MM.1S (cell line): ENCODE results near the gene B4GALT3.
A peak's percentile ranks its signal among the peaks of the same experiment; 100 is the strongest.

ENCODE experiments used
- DNase-seq: peaks from one replicate; pipeline ENCODE4 v3.0.0-alpha.2; 2015
- H2AFZ ChIP-seq: fragments of 300-600 bp; sonication (generic); 2 replicates; pipeline ENCODE4 v1.6.0; 2016; ENCODE audit warnings: antibody characterized with exemption, low read length
- H3F3A ChIP-seq: fragments of 300-600 bp; sonication (generic); 2 replicates; pipeline ENCODE4 v1.6.1; 2016; ENCODE audit warnings: mild to moderate bottlenecking, antibody characterized with exemption, low read length, moderate library complexity, mixed read lengths; ENCODE audit not compliant: insufficient read depth
- H3K27ac ChIP-seq: fragments of 300-600 bp; sonication (generic); 2 replicates; pipeline ENCODE4 v1.5.1; 2016; ENCODE audit warnings: mild to moderate bottlenecking, low read length
- H3K27me3 ChIP-seq: fragments of 300-600 bp; sonication (generic); replicated peaks from 2 replicates; pipeline ENCODE4 v1.6.0; 2016; ENCODE audit warnings: low read length; ENCODE audit not compliant: insufficient read depth
- H3K36me3 ChIP-seq: fragments of 300-600 bp; sonication (generic); replicated peaks from 2 replicates; pipeline ENCODE4 v1.6.1; 2016; ENCODE audit warnings: mild to moderate bottlenecking, low read length, mixed read lengths; ENCODE audit not compliant: insufficient read depth
- H3K4me1 ChIP-seq: fragments of 300-600 bp; sonication (generic); 2 replicates; pipeline ENCODE4 v1.6.1; 2016; ENCODE audit warnings: low read length, mixed read lengths
- H3K4me2 ChIP-seq: fragments of 300-600 bp; sonication (generic); 2 replicates; pipeline ENCODE4 v1.6.0; 2016; ENCODE audit warnings: low read depth, low read length
- H3K4me3 ChIP-seq: fragments of 300-600 bp; sonication (generic); 2 replicates; pipeline ENCODE4 v1.5.1; 2016; ENCODE audit warnings: low read length, mixed read lengths
- H3K79me2 ChIP-seq: fragments of 300-600 bp; sonication (generic); 2 replicates; pipeline ENCODE4 v1.6.1; 2016; ENCODE audit warnings: mixed run types, low read length, mixed read lengths
- H3K9ac ChIP-seq: fragments of 300-600 bp; sonication (generic); 2 replicates; pipeline ENCODE4 v1.6.1; 2016; ENCODE audit warnings: low read length, mixed read lengths
- H3K9me2 ChIP-seq: fragments of 300-600 bp; sonication (generic); replicated peaks from 2 replicates; pipeline ENCODE4 v1.6.1; 2016; ENCODE audit warnings: mild to moderate bottlenecking, low read length, mixed read lengths; ENCODE audit not compliant: insufficient read depth
- H3K9me3 ChIP-seq: fragments of 300-600 bp; sonication (generic); replicated peaks from 2 replicates; pipeline ENCODE4 v1.6.1; 2016; ENCODE audit warnings: mild to moderate bottlenecking, low read length, mixed read lengths; ENCODE audit not compliant: insufficient read depth
- H4K20me1 ChIP-seq: fragments of 300-600 bp; sonication (generic); 2 replicates; pipeline ENCODE4 v1.6.1; 2016; ENCODE audit warnings: mild to moderate bottlenecking, low read length, moderate library complexity, mixed read lengths; ENCODE audit not compliant: insufficient read depth
- CTCF ChIP-seq: fragments of 300-600 bp; sonication (generic); IDR thresholded peaks from 2 replicates; pipeline ENCODE4 v1.5.1; 2016; ENCODE audit warnings: antibody characterized with exemption, low read length, mixed read lengths
- EZH2 ChIP-seq: fragments of 300-600 bp; sonication (generic); optimal IDR thresholded peaks from 2 replicates; pipeline ENCODE3; 2017; ENCODE audit warnings: low read depth, mild to moderate bottlenecking, antibody characterized with exemption, low read length, mixed read lengths
- EZH2phosphoT487 ChIP-seq: fragments of 300-600 bp; sonication (generic); IDR thresholded peaks from 2 replicates; pipeline ENCODE4 v1.6.1; 2018; ENCODE audit warnings: antibody characterized with exemption, low read length

The B4GALT3 gene

GRCh38 chr1:161191971-161192370, 14.7 kb upstream of the B4GALT3 start:
- Histone ChIP-seq H3K79me2 (no peaks in the 10 kb centered on the region), H3K9me2 (no peaks in the 10 kb centered on the region), H3K4me1 (peaks cover 20% of the 10 kb centered on the region), H3K36me3 (no peaks in the 10 kb centered on the region), H3K4me3 (no peak overlapping the region), H3K27ac (no peak overlapping the region), H3K9me3 (no peaks in the 10 kb centered on the region), H3F3A (peaks cover 5% of the 10 kb centered on the region; the same call in 1 of the 2 replicates), H3K27me3 (no peaks in the 10 kb centered on the region), H4K20me1 (no peaks in the 10 kb centered on the region), H3K9ac (no peak overlapping the region), H3K4me2 (no peak overlapping the region), H2AFZ (peak overlapping the region; percentile 86)
- DNase-seq: no peak
- no peak for TF ChIP-seq CTCF
- TF ChIP-seq EZH2: no peak
- TF ChIP-seq EZH2phosphoT487: no peak

- H3K9ac ChIP-seq: no peak overlapping the region
- no peak overlapping the region for H3K27ac ChIP-seq
- DNase-seq: no peak
- no peak overlapping the region for H3K4me2 ChIP-seq
- no peak overlapping the region for H3K4me3 ChIP-seq
- no peaks in the 10 kb centered on the region for H3K36me3 ChIP-seq
- no peaks in the 10 kb centered on the region for H3K9me3 ChIP-seq
- peaks cover 30% of the 10 kb centered on the region for H3K4me1 ChIP-seq
- no peaks in the 10 kb centered on the region for H4K20me1 ChIP-seq
- no peaks in the 10 kb centered on the region for H3K27me3 ChIP-seq
- no peak for TF ChIP-seq EZH2
- TF ChIP-seq EZH2phosphoT487: no peak
- TF ChIP-seq CTCF: no peak
- no peaks in the 10 kb centered on the region for H3K79me2 ChIP-seq
- no peaks in the 10 kb centered on the region for H3K9me2 ChIP-seq
- H3F3A ChIP-seq: peaks cover 15% of the 10 kb centered on the region
- H2AFZ ChIP-seq: no peak overlapping the region
Measured at GRCh38 chr1:161190962-161191521, 13.7 kb upstream of the B4GALT3 start.

GRCh38 chr1:161189036-161189435, 11.7 kb upstream of the B4GALT3 start:
- no peak overlapping the region for H3K27ac ChIP-seq
- H3K27me3 ChIP-seq: no peaks in the 10 kb centered on the region
- TF ChIP-seq CTCF: no peak
- TF ChIP-seq EZH2: no peak
- TF ChIP-seq EZH2phosphoT487: no peak
- H3F3A ChIP-seq: peaks cover 26% of the 10 kb centered on the region
- H3K9me3 ChIP-seq: no peaks in the 10 kb centered on the region
- H3K9me2 ChIP-seq: no peaks in the 10 kb centered on the region
- no peak overlapping the region for H3K4me3 ChIP-seq
- no peak overlapping the region for H3K4me2 ChIP-seq
- no peak overlapping the region for H3K9ac ChIP-seq
- no peaks in the 10 kb centered on the region for H4K20me1 ChIP-seq
- no peaks in the 10 kb centered on the region; the same call in 1 of the 2 replicates for H3K79me2 ChIP-seq
- no peak overlapping the region for H2AFZ ChIP-seq
- no peaks in the 10 kb centered on the region for H3K36me3 ChIP-seq
- peaks cover 34% of the 10 kb centered on the region for H3K4me1 ChIP-seq
- no peak for DNase-seq
